Left lung (tissue), 10 donors: ENCODE measurements around the gene SAMD14. TPM values are rescaled to one million over a fixed set of nuclear protein-coding genes. Genes with fewer than 3 reads are reported as not detected.

Source experiments
- ATAC-seq: fragments of 200-7000 bp; cut with Tn5 transposase; one replicate; pipeline ENCODE4 v1.9.1; 2020; ENCODE audit warnings: moderate library complexity
- DNase-seq, 4 donors: peaks; one replicate each; pipeline ENCODE4 v3.0.0-alpha.2; 2013 to 2020
- H3K27ac ChIP-seq, 2 donors: fragments of 200-600 bp; sonication (generic) in 1 of 2; one replicate each; pipeline versions ENCODE4 v1.5.0 to v1.8.0; 2020 to 2021
- H3K27me3 ChIP-seq, 2 donors: fragments of 200-600 bp; sonication (generic) in 1 of 2; one replicate each; pipeline versions ENCODE4 v1.5.0 to v1.8.0; 2020 to 2021
- H3K36me3 ChIP-seq, 2 donors: fragments of 200-600 bp; sonication (generic) in 1 of 2; one replicate each; pipeline versions ENCODE4 v1.5.0 to v1.8.0; 2020 to 2021
- H3K4me1 ChIP-seq, 2 donors: fragments of 200-600 bp; one replicate each; pipeline ENCODE4 v1.8.0; 2021
- H3K4me3 ChIP-seq, 2 donors: fragments of 200-600 bp; sonication (generic) in 1 of 2; one replicate each; pipeline versions ENCODE4 v1.5.0 to v1.8.0; 2020 to 2021; ENCODE audit warnings: mild to moderate bottlenecking in 1 of 2
- H3K9me3 ChIP-seq, 2 donors: fragments of 200-600 bp; sonication (generic) in 1 of 2; one replicate each; pipeline versions ENCODE4 v1.5.0 to v1.8.0; 2020 to 2021
- intact Hi-C, 2 donors: fragments of 100-400 bp; cut with DNase I; formaldehyde crosslinking; loops; one replicate each; pipeline versions ENCODE4 v1.11.2 to v1.14.2; 2022
- polyA plus RNA-seq, 6 donors: library from polyadenylated mRNA; unstranded; fragments of 120-200 nt; gene quantifications; one replicate each; pipeline ENCODE4 v1.2.1, GENCODE V29; 2013; ENCODE audit not compliant: insufficient read length in 6 of 6
- total RNA-seq, 2 donors: library from RNA; stranded (reverse); fragmentation: NEBNext Ultra II Directional; extraction: Animal tissue kit (Norgen Biotek cat#: 25700); gene quantifications; one replicate each; pipeline ENCODE4 v1.2.1, GENCODE V29; 2021
- TF ChIP-seq, protein P1 (sequence below), 2 donors: fragments of 200-600 bp; sonication (generic) in 1 of 2; IDR thresholded peaks; one replicate each; pipeline versions ENCODE4 v1.5.0 to v1.8.0; 2021; ENCODE audit warnings: antibody characterized with exemption in 2 of 2
- donor health status: DM: no; HTN: yes; CAD: no.
- donor health status: DM: no; HTN: no; CAD: no.

SAMD14 gene
- total and polyA plus RNA-seq, 8 donors: 8.4 to 21.6 (median 15.8) TPM

DNA sequence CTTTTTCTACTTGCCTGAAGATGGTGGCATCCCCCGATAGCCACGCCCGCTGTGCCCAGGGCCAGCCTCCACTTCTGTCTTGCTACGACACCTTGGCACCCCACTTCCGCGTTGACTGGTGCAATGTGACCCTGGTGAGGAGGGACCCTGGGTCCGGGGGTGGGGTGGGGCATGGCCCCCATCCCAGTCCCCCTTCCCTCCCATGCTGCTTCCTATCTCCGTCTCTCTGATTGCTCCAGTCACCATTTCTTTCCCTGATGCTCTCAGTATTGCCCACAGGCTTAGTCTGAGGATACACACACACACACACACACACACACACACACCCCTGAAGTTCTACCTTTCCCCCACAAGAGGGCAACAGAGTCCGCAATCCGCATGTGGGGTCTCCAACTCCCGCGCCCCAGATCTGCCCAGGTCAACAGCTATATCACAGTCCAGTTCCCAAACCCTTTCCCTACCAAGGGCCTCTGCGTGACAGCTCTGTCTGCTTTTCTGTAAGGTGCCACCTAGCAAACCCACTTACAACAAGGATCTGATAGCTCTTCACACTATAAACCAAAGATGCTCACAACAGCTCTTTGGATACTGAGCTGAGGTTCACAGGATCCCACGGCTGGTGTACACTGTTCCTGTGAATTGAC is 39.3 kb upstream of the SAMD14 start:
- Histone ChIP-seq H3K9me3 (no peaks in the 10 kb centered on the region), H3K27ac (no peak overlapping the region), H3K4me1 (no peaks in the 10 kb centered on the region), H3K36me3 (no peaks in the 10 kb centered on the region), H3K27me3 (peaks cover 0 to 5% of the 10 kb centered on the region in 2 donors), H3K4me3 (no peak overlapping the region)
- DNase-seq (peak in 3 of 4 donors; percentile 56 to 73 (median 69)), ATAC-seq (peak; percentile 81)
- TF ChIP-seq, protein P1, sequence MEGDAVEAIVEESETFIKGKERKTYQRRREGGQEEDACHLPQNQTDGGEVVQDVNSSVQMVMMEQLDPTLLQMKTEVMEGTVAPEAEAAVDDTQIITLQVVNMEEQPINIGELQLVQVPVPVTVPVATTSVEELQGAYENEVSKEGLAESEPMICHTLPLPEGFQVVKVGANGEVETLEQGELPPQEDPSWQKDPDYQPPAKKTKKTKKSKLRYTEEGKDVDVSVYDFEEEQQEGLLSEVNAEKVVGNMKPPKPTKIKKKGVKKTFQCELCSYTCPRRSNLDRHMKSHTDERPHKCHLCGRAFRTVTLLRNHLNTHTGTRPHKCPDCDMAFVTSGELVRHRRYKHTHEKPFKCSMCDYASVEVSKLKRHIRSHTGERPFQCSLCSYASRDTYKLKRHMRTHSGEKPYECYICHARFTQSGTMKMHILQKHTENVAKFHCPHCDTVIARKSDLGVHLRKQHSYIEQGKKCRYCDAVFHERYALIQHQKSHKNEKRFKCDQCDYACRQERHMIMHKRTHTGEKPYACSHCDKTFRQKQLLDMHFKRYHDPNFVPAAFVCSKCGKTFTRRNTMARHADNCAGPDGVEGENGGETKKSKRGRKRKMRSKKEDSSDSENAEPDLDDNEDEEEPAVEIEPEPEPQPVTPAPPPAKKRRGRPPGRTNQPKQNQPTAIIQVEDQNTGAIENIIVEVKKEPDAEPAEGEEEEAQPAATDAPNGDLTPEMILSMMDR (IDR thresholded peaks at IDR 0.05): peak; percentile 44 to 45
- intact Hi-C loops: no loop called here

DNA sequence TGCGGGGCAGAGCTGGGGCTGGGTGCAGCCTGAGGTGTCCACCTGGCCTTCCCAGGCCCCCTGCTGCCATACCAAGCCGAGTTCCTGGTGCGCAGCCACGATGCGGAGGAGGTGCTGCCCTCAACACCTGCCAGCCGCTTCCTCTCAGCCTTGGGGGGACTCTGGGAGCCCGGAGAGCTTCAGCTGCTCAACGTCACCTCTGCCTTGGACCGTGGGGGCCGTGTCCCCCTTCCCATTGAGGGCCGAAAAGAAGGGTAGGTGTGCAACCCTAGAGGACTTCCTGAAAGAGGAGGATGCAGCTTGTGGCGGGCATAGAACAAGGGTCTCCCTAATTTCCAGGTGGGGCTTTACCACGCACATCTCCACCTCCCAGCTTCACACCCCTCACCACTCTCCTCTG is 38.4 kb upstream of the SAMD14 start:
- DNase-seq (peak in 1 of 4 donors; percentile 58), ATAC-seq (no peak)
- H3K27ac ChIP-seq: no peak overlapping the region
- H3K4me1 ChIP-seq: no peaks in the 10 kb centered on the region
- H3K4me3 ChIP-seq: no peak overlapping the region
- intact Hi-C loops: no loop called here
- H3K27me3 ChIP-seq: peaks cover 0 to 5% of the 10 kb centered on the region in 2 donors
- no peaks in the 10 kb centered on the region for H3K9me3 ChIP-seq
- TF ChIP-seq, protein P1 (IDR thresholded peaks at IDR 0.05): no peak
- no peaks in the 10 kb centered on the region for H3K36me3 ChIP-seq

DNA sequence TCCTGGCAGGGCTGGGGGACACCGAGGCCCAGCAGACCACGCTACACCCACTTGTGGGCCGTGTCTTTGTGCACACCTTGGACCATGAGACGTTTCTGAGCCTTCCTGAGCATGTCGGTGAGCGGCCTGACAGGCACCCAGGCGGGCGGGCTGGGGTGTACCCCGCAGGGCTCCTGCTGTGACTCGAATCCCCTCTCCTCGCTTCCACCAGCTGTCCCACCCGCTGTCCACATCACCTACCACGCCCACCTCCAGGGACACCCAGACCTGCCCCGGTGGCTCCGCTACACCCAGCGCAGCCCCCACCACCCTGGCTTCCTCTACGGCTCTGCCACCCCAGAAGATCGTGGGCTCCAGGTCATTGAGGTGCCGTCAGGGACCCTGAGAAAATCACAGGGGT is 37.4 kb upstream of the SAMD14 start:
- TF ChIP-seq, protein P1 (IDR thresholded peaks at IDR 0.05): no peak
- peaks cover 0 to 1% of the 10 kb centered on the region in 2 donors for H3K4me1 ChIP-seq
- no peaks in the 10 kb centered on the region for H3K9me3 ChIP-seq
- DNase-seq (peak in 1 of 4 donors; percentile 63), ATAC-seq (no peak)
- H3K36me3 ChIP-seq: no peaks in the 10 kb centered on the region
- no peak overlapping the region for H3K4me3 ChIP-seq
- intact Hi-C loops: no loop called here
- H3K27ac ChIP-seq: no peak overlapping the region
- peaks cover 0 to 5% of the 10 kb centered on the region in 2 donors for H3K27me3 ChIP-seq

GRCh38 chr17:50166518-50167181 is 36.7 kb upstream of the SAMD14 start:
- Histone ChIP-seq H3K36me3 (no peaks in the 10 kb centered on the region), H3K9me3 (no peaks in the 10 kb centered on the region), H3K4me1 (peaks cover 0 to 7% of the 10 kb centered on the region in 2 donors), H3K27ac (no peak overlapping the region), H3K4me3 (no peak overlapping the region), H3K27me3 (peaks cover 0 to 5% of the 10 kb centered on the region in 2 donors)
- peak in 1 of 4 donors; percentile 10 for DNase-seq
- TF ChIP-seq, protein P1 (IDR thresholded peaks at IDR 0.05): no peak
- no peak for ATAC-seq
- intact Hi-C loops: no loop called here

GRCh38 chr17:50165867-50166517 is 36.0 kb upstream of the SAMD14 start, which contains the start of gene SGCA:
TSS of gene SGCA (plus strand) at chr17:50166005. CDS start at chr17:50166041, 36 bp downstream.
- Histone ChIP-seq H3K36me3 (no peaks in the 10 kb centered on the region), H3K4me1 (peaks cover 0 to 12% of the 10 kb centered on the region in 2 donors), H3K27ac (no peak within 1 kb of the TSS), H3K9me3 (no peaks in the 10 kb centered on the region), H3K27me3 (peaks cover 0 to 8% of the 10 kb centered on the region in 2 donors), H3K4me3 (no peak within 1 kb of the TSS)
- DNase-seq: peak in 1 of 4 donors; percentile 59
- ATAC-seq: no peak
- intact Hi-C loops: no loop called here
- TF ChIP-seq, protein P1 (IDR thresholded peaks at IDR 0.05): no peak
